K562 (cell line): ENCODE results near the gene TNNT1.

Source experiments
- CREM ChIP-seq: IDR thresholded peaks from 2 replicates; pipeline ENCODE4 v1.6.1; 2014; ENCODE audit warnings: antibody characterized with exemption, low read depth
- CTCF ChIP-seq, 3 experiments: IDR thresholded peaks in 2 of 3; conservative IDR thresholded peaks in 1 of 3; 2 replicates each; pipeline ENCODE4 v1.5.1; 2011 to 2012; ENCODE audit warnings: low read length in 3 of 3, mild to moderate bottlenecking in 3 of 3, control low read depth in 2 of 3, improper control_type of control experiment in 1 of 3, inconsistent platforms in 1 of 3, low read depth in 1 of 3, mixed read lengths in 1 of 3, moderate library complexity in 1 of 3; ENCODE audit not compliant: insufficient read depth in 2 of 3
- E2F8 ChIP-seq: fragments of 450-650 bp; IDR thresholded peaks from 2 replicates; pipeline ENCODE4 v1.7.1; 2018; ENCODE audit warnings: mild to moderate bottlenecking, low read depth; ENCODE audit not compliant: partially characterized antibody
- EGR1 ChIP-seq: fragments of 450-650 bp; conservative IDR thresholded peaks from 2 replicates; pipeline ENCODE4 v1.6.1; 2017; ENCODE audit warnings: mild to moderate bottlenecking
- HNRNPUL1 ChIP-seq: fragments of 200-400 bp; formaldehyde crosslinking; IDR thresholded peaks from 2 replicates; pipeline ENCODE4 v1.6.1; 2017; ENCODE audit warnings: low read length
- PHTF2 ChIP-seq: fragments of 250-450 bp; sonication (Bioruptor Pico); IDR thresholded peaks from 2 replicates; pipeline ENCODE4 v1.5.0; 2021; ENCODE audit warnings: mild to moderate bottlenecking
- ZBTB49 ChIP-seq: sonication (generic); formaldehyde crosslinking; IDR thresholded peaks from 2 replicates; pipeline ENCODE4 v1.8.0; 2022; ENCODE audit warnings: missing genetic modification reagents, mild to moderate bottlenecking, borderline replicate concordance
- ZNF174 ChIP-seq: fragments of 250-450 bp; sonication (Bioruptor Pico); IDR thresholded peaks from 2 replicates; pipeline ENCODE4 v1.4.0; 2020; ENCODE audit warnings: mild to moderate bottlenecking
- ZNF239 ChIP-seq: fragments of 250-450 bp; sonication (Bioruptor Pico); IDR thresholded peaks from 2 replicates; pipeline ENCODE4 v1.4.0; 2020; ENCODE audit warnings: mild to moderate bottlenecking
- ZNF274 ChIP-seq: IDR thresholded peaks from 2 replicates; pipeline ENCODE4 v1.6.1; 2011; ENCODE audit warnings: low read depth, mild to moderate bottlenecking, low read length, moderate library complexity, borderline replicate concordance

GRCh38 chr19:55153652-55154264 is 4.8 kb upstream of the TNNT1 start:
- no peak for TF ChIP-seq E2F8
- no peak for TF ChIP-seq ZBTB49 (CRISPR knock-in tag)
- no peak for TF ChIP-seq EGR1
- no peak for TF ChIP-seq HNRNPUL1
- TF ChIP-seq ZNF239 (CRISPR knock-in tag): no peak
- no peak for TF ChIP-seq CREM
- no peak for TF ChIP-seq CTCF (IDR thresholded peaks at IDR 0.05 in 2 of 3, conservative IDR thresholded peaks at IDR 0.05 in 1 of 3; ENCODE audit: insufficient read depth in 2 of 3, low read depth in 1 of 3, low read length in 3 of 3)
- TF ChIP-seq ZNF274: no peak
- TF ChIP-seq ZNF174 (CRISPR knock-in tag): no peak
- TF ChIP-seq PHTF2 (CRISPR knock-in tag): no peak
